T47D (cell line): Measurements from ENCODE around the gene USH2A.

ENCODE experiments used
- DNase-seq, 2 experiments: peaks; one replicate each; pipeline versions ENCODE4 v3.0.0 to v3.0.0-alpha.2; 2011 to 2012; ENCODE audit warnings: low read depth in 1 of 2, low spot score in 1 of 2
- JUND ChIP-seq: IDR thresholded peaks from 2 replicates; pipeline ENCODE4 v1.6.1; 2012; ENCODE audit warnings: low read depth
- in situ Hi-C: cut with HindIII; loops from 2 replicates; pipeline ENCODE4 v1.10.0; 2016; ENCODE audit warnings: low sequenced_read_pairs, low pct_unique_long_range_greater_than_20kb

USH2A gene

GRCh38 chr1:216422821-216423520 lies at the start of gene USH2A:
Gene USH2A, minus strand, starts transcription at chr1:216423448. Its CDS starts 1,112 bp downstream, at chr1:216422336.
- TF ChIP-seq JUND: no peak
- in situ Hi-C loops: no loop called here
- DNase-seq: peak in 1 of 2 experiments; percentile 54

GRCh38 chr1:216466162-216466801 lies 43.0 kb upstream of the USH2A start:
- peak in 1 of 2 experiments; percentile 5 for DNase-seq
- in situ Hi-C loops: no loop called here
- TF ChIP-seq JUND: no peak

- in situ Hi-C loops: no loop called here
- TF ChIP-seq JUND: no peak
Measured at GRCh38 chr1:216464489-216464888, 41.2 kb upstream of the USH2A start.

GRCh38 chr1:216462066-216462775 lies 39.0 kb upstream of the USH2A start:
- no peak for TF ChIP-seq JUND
- DNase-seq: no peak
- in situ Hi-C loops: no loop called here

More at GRCh38 chr1:216464489-216464888, 41.2 kb upstream of the USH2A start:
- DNase-seq: no peak

GRCh38 chr1:216461466-216461865 lies 38.2 kb upstream of the USH2A start:
- no peak for TF ChIP-seq JUND
- DNase-seq: no peak
- in situ Hi-C loops: no loop called here

GRCh38 chr1:216459651-216460207 lies 36.5 kb upstream of the USH2A start:
- DNase-seq: no peak
- TF ChIP-seq JUND: no peak
- in situ Hi-C loops: no loop called here

- in situ Hi-C loops: no loop called here
- DNase-seq: no peak
- TF ChIP-seq JUND: no peak
Measured at GRCh38 chr1:216458812-216459211, 35.6 kb upstream of the USH2A start.

GRCh38 chr1:216457356-216457755 lies 34.1 kb upstream of the USH2A start:
- DNase-seq: no peak
- no peak for TF ChIP-seq JUND
- in situ Hi-C loops: no loop called here

- no peak for TF ChIP-seq JUND
- in situ Hi-C loops: no loop called here
- no peak for DNase-seq
Measured at GRCh38 chr1:216456682-216457081, 33.4 kb upstream of the USH2A start.

- DNase-seq: no peak
- in situ Hi-C loops: no loop called here
- TF ChIP-seq JUND: no peak
Measured at GRCh38 chr1:216453777-216454176, 30.5 kb upstream of the USH2A start.

- no peak for DNase-seq
- TF ChIP-seq JUND: no peak
- in situ Hi-C loops: no loop called here
Measured at GRCh38 chr1:216450227-216450626, 27.0 kb upstream of the USH2A start.

GRCh38 chr1:216448011-216448510 lies 24.8 kb upstream of the USH2A start:
- no peak for DNase-seq
- in situ Hi-C loops: no loop called here
- TF ChIP-seq JUND: no peak
